Measurements from ENCODE around the gene PCNX2. TPM values are rescaled to one million over a fixed set of nuclear protein-coding genes. Genes with fewer than 3 reads are reported as not detected.

The PCNX2 gene
- polyA plus RNA-seq, 1 donor (not counting 4 experiments of a cell fraction or from before 2014, with no cell fraction given) = 18.0 TPM

DNA sequence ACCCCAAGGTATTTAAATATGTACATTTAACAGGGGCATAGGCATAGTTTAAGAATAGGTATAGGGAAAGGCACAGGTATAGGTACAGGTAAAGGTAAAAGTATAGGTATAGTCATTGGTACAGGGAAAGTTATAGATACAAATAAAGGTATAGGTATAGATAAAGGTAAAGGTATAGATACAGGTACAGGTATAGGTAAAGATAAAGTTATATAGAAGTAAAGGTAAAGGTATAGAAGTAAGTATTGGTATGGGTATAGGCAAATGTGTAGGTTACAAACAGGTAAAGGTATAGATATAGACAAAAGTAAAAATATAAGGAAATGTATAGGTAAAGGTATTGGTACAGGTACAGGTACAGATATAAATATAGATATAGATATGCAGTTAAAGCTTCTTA, 137.2 kb downstream of the PCNX2 start:
- Histone ChIP-seq H4K20me1 (ENCODE audit: control insufficient read depth, extremely low read depth, insufficient read depth, low read length) (no peaks in the 10 kb centered on the region), H3K79me2 (ENCODE audit: control insufficient read depth, insufficient read depth, low read length) (no peaks in the 10 kb centered on the region), H3K9me1 (ENCODE audit: control insufficient read depth, extremely low read depth, insufficient read depth, low read length) (no peaks in the 10 kb centered on the region), H2AFZ (ENCODE audit: control insufficient read depth, low read length) (no peak overlapping the region), H3K4me1 (ENCODE audit: control insufficient read depth, extremely low read depth, insufficient read depth, low read length) (no peaks in the 10 kb centered on the region), H3K4me2 (ENCODE audit: control insufficient read depth, extremely low read depth, insufficient read depth, low read depth, low read length) (no peak overlapping the region), H3K27ac (ENCODE audit: control insufficient read depth, insufficient read depth, low read length) (no peak overlapping the region), H3K9me3 (ENCODE audit: control insufficient read depth, low read depth, low read length) (no peaks in the 10 kb centered on the region), H3K9ac (ENCODE audit: control insufficient read depth, extremely low read depth, insufficient read depth, low read length) (no peak overlapping the region), H3K4me3 (ENCODE audit: control insufficient read depth in 2 of 3, extremely low read depth in 1 of 3, insufficient read depth in 2 of 3, low read depth in 1 of 3, low read length in 3 of 3) (no peak overlapping the region), H3K27me3 (ENCODE audit: control insufficient read depth, extremely low read depth, insufficient read depth, low read length) (no peaks in the 10 kb centered on the region), H3K36me3 (ENCODE audit: control insufficient read depth in 2 of 2, extremely low read depth in 1 of 2, insufficient read depth in 2 of 2, low read length in 2 of 2) (peaks cover 16 to 21% of the 10 kb centered on the region in 2 experiments)
- FAIRE-seq (no peak), DNase-seq (ENCODE audit: low read depth, low spot score) (no peak)
- dilution Hi-C loops (cut with MboI; ENCODE audit: extremely low pct_ligation_motif_present, low sequenced_read_pairs) = no loop called here
- TF ChIP-seq CTCF (optimal IDR thresholded peaks at IDR 0.05 in 1 of 3, IDR thresholded peaks at IDR 0.05 in 1 of 3, conservative IDR thresholded peaks at IDR 0.05 in 1 of 3; ENCODE audit: extremely low read depth in 1 of 3, insufficient read depth in 2 of 3, low read length in 3 of 3) = no peak
- no peak for TF ChIP-seq EZH2 (IDR thresholded peaks at IDR 0.05; ENCODE audit: low read length)

DNA sequence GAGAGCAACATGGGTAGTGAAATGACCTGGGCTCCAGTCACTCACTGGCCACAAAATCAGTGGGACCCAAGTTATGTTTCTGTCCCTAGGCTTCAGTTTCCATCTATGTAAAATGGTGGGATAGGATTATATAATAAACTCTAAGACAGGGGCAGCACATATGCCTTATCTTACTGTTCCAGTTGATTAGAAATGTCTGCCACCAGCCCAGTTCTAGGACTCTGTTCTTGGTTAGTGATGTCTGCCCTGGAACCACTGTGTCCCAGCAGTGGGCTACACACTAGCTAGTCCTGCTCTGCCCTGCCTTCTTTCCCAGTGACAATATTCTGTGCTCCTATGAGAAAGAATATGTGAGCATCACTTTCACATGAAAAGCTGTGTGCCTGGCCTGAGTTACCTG, 138.3 kb downstream of the PCNX2 start:
- no peaks in the 10 kb centered on the region for H3K27me3 ChIP-seq (ENCODE audit: control insufficient read depth, extremely low read depth, insufficient read depth, low read length)
- DNase-seq (ENCODE audit: low read depth, low spot score) (no peak), FAIRE-seq (no peak)
- TF ChIP-seq CTCF (optimal IDR thresholded peaks at IDR 0.05 in 1 of 3, IDR thresholded peaks at IDR 0.05 in 1 of 3, conservative IDR thresholded peaks at IDR 0.05 in 1 of 3; ENCODE audit: extremely low read depth in 1 of 3, insufficient read depth in 2 of 3, low read length in 3 of 3) (no peak), EZH2 (IDR thresholded peaks at IDR 0.05; ENCODE audit: low read length) (no peak)
- H3K4me1 ChIP-seq (ENCODE audit: control insufficient read depth, extremely low read depth, insufficient read depth, low read length) = no peaks in the 10 kb centered on the region
- no peaks in the 10 kb centered on the region for H3K79me2 ChIP-seq (ENCODE audit: control insufficient read depth, insufficient read depth, low read length)
- H4K20me1 ChIP-seq (ENCODE audit: control insufficient read depth, extremely low read depth, insufficient read depth, low read length) = no peaks in the 10 kb centered on the region
- H3K36me3 ChIP-seq (ENCODE audit: control insufficient read depth in 2 of 2, extremely low read depth in 1 of 2, insufficient read depth in 2 of 2, low read length in 2 of 2) = peaks cover 16 to 23% of the 10 kb centered on the region in 2 experiments
- H2AFZ ChIP-seq (ENCODE audit: control insufficient read depth, low read length) = no peak overlapping the region
- dilution Hi-C loops (cut with MboI; ENCODE audit: extremely low pct_ligation_motif_present, low sequenced_read_pairs) = no loop called here
- no peak overlapping the region for H3K27ac ChIP-seq (ENCODE audit: control insufficient read depth, insufficient read depth, low read length)
- no peaks in the 10 kb centered on the region for H3K9me1 ChIP-seq (ENCODE audit: control insufficient read depth, extremely low read depth, insufficient read depth, low read length)
- no peak overlapping the region for H3K4me2 ChIP-seq (ENCODE audit: control insufficient read depth, extremely low read depth, insufficient read depth, low read depth, low read length)
- H3K9ac ChIP-seq (ENCODE audit: control insufficient read depth, extremely low read depth, insufficient read depth, low read length) = no peak overlapping the region
- no peaks in the 10 kb centered on the region for H3K9me3 ChIP-seq (ENCODE audit: control insufficient read depth, low read depth, low read length)
- H3K4me3 ChIP-seq (ENCODE audit: control insufficient read depth in 2 of 3, extremely low read depth in 1 of 3, insufficient read depth in 2 of 3, low read depth in 1 of 3, low read length in 3 of 3) = no peak overlapping the region
